Activated naive CD4-positive, alpha-beta T cell treated with anti-CD3 and anti-CD28 coated beads, Interleukin-2, amount 50 U/mL, for 16 hours (primary cell): ENCODE results near the gene NTM.

Experiments
- DNase-seq: peaks from one replicate; pipeline ENCODE4 v3.0.0-alpha.2; 2020

NTM gene

DNA sequence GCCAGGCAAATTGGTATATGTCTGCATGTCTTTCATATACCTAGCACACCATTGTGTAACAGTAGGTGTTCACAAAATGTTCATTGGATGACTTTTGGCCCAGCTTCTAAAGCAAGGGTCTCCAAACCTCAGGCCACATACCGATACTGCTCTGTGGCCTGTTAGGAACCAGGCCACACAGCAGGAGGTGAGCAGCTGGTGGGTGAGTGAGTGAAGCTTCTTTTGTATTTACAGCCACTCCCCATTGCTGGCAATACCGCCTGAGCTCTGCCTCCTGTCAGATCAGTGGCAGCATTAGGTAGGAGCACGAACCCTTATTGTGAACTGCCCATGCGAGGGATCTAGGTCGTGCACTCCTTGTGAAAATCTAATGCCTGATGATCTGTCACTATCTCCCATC, 836.6 kb downstream of the NTM start:
- no peak for DNase-seq

DNA sequence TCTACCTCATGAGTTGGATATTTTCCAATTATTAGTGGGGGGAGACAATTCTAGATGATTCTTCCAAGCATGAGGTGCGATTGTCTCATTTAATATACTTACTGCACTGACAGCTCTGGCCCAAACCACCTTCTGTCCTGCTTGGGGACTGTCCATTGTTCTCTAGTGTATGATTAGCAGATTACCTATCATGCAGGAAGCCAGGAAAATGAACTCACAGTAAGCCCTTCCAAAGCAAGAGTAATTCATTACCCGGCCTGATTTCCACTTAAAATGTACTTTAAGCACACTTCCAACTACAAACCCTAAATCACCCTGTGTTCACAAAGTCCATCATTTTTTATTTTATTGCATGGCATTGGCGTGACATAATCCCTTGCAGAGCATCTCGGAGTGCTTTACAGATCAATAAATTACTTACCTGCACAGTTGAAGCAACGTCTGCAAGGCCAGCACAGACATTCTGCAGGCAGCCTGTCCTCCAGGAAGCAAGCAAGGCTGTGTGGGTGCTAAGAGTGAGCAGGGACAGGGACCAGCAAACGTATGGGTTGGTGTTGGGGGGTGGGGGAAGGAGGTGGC, 838.2 kb downstream of the NTM start:
- DNase-seq: no peak

DNA sequence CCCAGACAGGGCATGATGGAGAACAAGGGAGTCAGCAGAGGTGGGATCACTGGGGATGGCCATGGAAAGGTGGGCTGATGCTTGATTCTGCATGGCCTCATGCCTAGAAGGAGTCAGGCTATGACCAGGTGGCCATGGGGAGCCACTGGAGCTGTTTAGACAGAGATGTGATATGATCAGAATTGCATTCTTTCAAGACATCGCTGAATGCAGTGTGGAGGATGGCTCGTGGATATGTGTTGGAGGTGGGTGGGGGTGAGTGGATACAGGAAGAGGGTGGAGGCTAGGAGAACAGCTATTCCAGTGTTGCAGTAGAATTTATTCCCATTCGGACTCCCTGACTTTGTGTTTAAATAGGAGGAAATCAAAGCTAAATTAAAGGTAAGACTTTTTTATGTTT, 841.1 kb downstream of the NTM start:
- DNase-seq: no peak

DNA sequence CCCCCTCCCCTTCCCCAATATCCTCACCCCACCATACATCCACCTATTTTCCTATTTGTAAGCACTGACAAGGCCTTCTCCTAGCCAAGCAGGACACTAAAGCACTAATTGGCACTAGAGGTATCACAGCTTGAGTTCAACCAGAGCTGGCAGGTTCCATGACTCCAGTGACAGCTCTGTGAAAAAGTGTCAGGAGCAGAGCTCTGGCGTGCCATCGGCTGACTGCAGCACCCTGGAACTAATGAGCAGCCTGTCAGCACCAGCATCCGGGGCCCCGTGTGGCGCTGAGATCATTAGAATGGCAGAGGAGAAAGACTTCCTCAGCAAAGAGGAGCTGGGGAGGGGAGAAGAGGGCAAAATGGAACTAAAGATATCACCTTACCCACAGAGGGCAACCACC, 847.4 kb downstream of the NTM start:
- no peak for DNase-seq

DNA sequence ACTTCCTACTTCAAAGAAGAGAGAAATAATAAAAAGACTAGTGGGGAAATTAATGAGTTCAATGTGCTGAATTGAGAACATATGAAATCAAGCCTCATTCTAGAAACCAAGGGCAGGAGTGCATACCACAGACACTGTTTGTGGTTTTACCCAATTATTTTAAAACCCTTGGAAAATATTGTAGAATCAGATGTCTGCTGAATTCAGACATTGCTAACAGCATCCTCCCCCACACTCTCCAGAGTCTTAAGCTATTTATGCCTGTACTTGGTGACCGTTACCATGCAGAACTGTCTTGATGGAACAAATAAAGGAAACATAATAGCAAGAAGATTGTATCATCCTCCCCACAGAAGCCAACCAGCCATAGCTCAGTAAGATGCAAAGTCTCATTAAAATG, 850.1 kb downstream of the NTM start:
- no peak for DNase-seq

DNA sequence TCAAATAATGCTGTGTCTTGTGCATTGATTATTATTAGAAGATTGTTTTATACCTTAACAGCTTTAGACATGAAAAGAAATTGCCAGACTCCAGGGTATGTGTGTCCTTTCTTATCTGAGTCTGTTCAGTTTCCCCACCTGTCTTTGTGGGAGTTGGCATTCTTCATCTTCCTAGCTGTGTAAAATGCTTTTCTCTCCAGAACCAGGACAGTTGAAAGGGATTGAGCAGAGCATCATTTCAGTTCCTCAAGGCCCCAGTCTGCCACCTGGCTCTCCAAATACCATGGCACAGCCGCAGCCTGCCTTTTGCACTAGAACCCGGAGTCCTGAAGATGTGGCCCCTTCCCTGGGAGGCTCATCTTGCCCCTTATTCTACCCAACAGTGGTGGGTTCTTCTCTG, 851.9 kb downstream of the NTM start:
- DNase-seq: no peak

DNA sequence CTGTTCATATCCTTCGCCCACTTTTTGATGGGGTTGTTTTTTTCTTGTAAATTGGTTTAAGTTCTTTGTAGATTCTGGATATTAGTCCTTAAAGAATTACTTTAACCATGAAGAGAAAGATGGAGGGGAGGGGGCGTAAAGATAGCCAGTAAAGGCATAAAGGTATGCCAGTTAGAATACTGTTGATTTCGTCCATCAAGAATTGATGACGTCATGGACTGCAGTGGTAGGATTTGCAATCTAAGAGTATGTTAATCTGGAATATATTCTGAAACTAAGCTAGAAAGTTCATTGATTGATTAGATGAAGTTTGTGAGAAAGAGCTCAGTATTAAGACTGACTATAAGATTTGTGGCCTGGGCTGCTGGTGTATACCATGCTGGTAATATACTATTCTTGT, 856.1 kb downstream of the NTM start:
- no peak for DNase-seq

DNA sequence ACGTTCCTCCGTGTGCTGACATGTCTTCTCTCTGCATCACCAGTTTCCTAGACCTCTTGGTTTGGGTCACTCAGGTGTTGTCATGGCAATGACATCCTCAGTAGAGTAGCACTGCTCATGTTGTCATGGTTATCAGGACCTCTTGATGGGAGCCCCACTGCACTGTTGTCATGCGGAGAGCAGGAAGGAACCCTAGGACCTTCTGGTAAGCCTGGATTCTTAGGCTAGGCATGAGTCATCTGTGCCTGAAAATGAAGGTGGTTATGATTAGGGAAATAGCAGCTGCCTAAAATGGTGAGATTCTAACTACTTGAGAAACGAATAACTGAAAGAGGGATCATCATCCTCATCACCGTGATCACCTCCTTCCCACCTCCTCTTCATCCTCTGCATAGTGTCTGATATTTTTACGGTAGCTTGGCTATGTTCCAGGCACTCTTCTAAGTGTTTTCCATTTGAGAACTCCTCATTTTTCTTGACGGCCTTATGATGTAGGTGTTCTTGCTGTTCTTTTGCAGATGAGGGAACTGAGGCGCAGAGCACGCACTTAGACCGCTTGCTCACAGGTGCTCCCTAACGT, 858.4 kb downstream of the NTM start:
- DNase-seq: no peak

DNA sequence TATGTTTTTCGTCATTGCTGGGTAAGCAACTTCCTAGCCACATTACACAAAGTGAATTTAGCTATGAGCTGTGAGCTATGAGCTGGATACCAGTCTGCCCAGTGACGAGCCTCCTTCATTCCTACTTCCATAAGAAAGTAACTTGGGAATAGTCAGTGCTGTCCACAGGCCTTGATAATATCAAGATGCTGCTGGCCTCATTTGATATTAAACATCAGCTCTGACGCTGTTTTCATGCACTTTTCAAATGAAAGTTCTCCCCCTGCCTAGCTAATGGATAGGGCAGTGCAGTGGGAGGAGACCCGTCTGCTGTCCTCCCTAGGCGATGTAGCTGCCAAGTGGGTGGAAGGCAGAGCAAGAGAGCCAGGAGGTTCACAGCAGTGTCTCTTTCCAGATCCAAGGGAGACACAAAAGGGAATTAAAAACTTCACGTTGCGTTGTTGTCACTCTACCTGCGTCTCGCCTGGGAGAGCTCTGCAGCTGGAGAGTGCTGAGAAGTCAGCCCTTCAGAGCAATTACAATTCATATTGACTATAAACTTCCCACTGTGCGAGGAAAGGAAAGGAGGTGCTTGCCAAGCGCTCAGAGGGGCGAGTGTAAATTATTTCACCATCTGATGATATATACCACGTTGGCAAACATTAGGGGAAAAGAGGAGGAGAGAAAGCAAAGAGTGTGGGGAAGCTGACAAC, 861.4 kb downstream of the NTM start:
- DNase-seq: no peak

DNA sequence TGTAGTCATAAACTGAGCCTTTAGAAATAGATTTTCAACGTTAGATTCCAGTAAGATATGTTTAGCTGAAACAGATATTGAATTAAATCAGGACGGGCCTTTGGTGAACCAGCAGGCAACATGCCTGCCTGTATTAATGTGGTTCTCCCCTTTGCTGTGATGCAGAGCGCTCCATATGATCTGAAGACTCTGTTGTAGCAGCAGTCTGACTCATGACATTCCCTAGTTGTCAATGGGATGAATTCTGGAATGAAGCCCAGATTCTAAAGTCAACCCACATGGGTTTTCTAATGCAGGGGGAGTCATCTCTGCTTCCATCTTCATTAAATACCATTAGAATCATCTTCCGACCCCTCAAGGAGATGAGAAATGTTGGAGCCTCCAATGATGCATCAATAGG, 864.5 kb downstream of the NTM start:
- no peak for DNase-seq

DNA sequence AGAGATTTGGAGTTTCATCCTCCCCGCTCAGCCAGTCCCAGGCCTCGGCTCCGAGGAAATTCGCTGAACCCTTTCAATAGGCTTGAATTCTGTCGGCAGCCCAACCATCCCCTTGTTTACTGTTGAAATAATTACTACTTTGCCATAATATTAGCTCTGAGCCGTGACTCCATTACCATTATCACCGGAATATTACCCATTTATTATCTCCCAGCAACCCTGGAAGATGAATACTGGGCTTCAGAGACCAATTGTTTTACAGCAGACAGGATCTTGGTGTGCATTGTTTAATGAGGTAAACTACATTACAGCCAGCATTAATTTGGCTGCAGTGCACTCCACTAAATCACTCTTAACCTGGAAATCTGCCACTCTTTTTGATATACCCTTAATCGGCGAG, 867.4 kb downstream of the NTM start:
- no peak for DNase-seq

DNA sequence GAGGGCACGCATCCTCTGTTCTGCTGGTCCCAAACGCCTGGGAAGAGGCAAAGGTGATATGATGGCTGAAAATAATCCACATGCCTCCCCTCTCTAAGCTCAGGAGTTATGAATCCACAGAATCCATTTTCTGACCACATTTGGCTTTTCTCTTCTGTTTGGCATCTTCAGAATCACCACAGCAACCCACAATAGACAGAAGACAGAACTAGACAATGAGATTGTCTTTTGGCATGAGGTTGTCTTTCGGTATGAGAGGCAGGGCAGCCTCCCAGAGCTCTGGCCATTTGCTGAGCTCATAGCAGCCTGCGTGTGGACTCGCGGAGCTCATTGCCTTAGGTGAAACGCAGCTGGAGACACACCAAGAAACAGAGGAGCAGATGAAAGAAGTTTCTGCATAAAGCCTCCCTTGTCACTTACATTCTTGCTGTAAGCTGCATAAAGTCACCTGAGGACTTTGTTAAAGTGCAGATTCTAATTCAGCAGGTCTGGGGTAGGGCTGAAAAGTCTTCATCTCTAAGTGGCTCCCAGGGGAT, 868.0 kb downstream of the NTM start:
- no peak for DNase-seq

DNA sequence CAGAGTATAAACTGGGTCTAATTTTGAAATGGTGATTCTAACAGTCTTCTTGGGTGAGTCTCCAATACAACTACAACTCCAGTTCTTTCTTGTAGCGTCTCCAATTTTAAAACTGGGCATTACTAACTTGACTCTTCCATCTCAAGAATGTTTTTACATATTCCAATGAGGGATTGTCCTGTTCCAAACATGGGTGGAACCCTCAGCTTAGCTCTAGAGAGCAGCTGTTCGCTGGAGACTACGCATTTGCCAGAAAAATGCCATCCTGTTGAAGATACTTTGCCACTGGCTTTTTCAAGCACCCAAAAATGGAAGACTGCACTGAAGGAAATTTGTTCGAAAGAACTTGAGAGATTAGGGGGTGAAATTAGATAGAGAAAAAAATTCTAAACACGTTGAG, 870.0 kb downstream of the NTM start:
- no peak for DNase-seq

DNA sequence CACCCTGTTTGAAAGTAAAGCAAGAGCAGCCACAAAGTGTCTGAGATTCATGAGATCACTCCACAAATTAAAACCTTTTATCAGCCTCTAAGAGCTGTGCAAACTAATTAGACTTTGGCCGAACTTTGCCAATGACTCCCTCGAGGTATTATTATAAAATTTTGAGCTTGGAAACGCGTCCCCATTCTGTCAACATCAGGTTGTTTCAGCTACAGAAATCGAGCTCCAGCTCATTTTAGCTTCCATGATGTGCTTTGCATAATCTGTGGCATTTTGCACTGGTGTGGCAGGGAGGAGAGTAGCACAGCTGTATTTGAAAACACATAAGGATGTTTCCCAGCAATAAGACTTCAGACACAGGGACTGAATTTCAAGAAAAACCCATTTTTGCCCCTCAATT, 872.2 kb downstream of the NTM start:
- no peak for DNase-seq

DNA sequence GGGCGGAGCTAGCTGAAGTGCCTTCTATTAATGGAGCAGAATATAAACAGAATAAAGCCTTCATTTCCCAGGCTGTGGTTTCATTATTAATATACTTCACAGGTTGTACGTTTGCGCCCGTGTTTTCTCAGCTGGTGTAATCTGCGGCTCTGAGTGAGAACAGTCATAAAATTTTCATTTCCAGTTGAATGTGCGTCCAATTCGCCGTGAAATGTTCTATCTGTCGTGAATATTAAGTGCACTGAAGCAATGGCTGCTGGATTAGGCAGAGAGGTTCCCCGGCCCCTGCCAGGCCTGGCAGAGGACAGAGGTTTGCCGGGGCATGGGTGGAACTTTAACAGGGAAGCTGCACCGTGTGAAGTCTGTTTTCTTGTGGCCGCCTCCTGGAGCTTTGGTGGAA, 874.4 kb downstream of the NTM start:
- no peak for DNase-seq

DNA sequence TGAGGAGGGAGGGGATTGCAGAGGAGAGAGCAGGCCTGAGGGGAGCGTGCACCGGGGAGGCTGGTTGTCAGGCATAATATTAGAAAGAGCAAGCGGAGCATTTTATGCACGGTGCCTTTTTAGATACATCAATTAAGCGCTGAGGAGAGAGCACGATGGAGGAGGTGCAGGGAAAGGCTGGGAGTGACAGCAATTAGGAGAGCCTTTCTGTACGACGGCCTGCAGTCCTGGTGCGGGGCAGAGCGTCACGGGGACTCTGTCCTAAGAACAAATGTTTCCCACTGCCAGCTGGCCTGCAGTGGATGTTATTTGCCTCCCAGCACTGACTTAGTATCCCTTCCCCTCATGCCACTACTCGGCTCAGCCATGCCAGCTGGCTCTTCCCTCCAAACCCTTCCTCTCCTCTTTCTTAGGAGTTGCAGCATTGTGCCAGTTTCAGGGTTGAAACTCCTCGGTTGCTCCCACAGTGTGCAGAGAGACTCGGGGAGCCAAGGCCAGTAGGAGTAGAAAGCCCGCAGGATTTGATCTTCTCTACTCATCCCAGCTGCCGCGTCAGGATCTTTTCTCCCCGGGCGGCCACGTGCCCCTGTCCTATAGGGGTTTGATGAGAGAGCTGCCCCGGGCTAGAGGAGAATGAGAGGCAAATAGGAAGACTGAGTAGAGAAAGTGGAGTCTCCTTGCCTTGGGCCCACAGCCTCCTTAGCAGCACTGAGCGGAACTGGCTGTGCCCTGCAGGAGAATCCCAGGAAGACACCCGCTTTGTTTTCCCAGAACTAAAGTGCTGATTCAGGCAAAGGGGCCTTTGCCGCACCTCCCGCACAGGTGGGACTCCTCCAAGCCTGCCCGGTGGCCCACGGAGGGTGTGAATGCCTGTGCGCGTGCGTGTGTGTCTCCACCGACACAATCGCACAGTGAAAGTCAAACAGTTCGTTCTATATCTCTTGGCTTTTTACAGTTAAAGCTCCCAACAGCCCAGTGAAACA, 875.3 kb downstream of the NTM start:
- DNase-seq: no peak

DNA sequence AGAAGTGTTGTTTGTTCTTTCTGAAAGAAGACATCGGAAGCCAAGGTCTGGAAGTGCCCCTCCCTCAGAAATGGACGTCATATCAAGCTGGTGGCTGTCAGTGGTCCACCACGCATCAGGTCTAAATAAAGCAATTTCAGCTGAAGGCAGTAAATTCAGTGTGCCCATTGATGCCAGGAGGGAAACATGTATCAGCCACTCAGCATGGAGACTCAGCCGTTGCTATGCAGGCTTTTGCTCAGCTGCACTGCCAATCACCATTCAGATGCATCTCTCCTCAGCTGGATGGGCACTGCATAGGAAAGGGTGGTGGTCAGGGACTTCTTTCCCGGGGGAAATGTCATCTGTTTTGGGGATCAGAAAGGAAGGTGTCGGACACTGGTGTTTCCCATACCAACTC, 878.2 kb downstream of the NTM start:
- no peak for DNase-seq

DNA sequence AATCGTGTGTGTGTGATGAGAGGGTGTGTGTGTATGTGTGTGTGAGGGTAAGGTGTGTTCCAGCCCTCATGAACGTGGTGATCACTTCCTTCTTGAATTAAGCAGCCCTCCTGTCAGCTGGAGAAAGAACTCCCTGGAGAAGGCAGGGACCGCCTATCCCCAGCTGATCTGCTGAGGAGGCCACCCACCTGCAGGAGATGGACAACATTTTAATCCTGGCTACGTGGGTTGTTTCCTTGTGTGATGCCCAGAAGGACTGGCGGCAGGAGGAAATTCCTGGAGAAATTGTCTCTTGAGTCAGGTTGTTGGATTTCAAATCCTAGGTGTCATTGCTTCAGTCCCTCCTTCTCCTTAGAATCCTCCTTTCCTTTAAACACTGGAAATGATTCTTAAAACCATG, 878.8 kb downstream of the NTM start:
- DNase-seq: no peak

DNA sequence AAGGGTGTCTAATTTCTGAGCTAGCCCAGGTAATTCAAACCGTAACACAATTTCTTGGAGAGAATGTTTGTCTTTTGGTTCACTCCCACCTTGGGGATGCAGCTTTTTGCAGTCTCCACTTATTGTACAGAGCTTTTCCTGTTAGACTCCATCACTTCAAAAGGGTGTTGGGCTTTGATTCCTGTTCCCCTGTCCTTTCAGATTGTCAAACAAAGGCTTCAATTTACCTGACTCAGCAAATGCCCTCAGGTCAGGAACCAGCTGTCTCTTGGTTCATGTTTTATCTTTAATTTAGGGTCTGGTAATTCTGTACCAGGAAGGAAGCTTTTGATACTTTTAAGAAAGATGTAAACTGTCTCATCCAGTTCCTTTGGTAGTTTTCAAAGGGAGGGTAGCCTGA, 880.6 kb downstream of the NTM start:
- no peak for DNase-seq

DNA sequence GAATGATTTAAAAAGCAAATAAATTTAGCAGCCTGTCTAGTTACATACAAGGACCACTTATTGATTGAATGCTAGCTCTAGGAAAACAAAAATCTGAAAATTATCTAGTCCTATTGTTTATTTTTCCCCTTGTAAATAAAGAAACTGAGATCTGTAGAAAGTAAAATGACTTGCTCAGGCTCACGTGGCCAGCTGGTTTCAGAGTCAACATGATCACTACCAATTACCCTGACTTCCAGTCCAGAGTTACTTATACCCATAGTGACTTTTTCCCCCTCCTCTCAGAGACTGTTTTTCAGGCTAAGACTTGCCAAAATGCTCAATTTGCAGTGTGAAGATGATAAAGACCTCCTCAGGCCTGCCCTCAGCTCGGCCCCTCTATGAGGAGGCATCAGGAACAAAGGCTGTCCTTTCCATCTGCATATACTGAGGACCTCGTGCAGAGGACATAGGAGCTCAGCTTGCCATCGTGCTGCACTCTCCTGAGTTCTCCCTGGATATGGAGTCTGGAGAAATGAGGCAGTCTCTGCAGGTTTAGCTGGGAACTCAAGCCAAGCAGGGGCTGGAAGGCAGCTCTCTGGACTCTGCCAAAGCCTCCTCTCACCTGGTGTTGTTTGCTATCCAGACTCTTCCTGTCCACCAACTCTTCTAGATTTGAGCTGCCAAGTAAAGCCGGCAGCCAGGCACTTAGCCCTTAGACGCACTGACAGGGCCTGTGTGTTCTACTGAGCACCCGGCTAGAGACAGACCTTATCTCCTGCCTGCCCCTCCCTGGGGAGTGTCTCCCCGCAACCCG, 883.3 kb downstream of the NTM start:
- DNase-seq: no peak

DNA sequence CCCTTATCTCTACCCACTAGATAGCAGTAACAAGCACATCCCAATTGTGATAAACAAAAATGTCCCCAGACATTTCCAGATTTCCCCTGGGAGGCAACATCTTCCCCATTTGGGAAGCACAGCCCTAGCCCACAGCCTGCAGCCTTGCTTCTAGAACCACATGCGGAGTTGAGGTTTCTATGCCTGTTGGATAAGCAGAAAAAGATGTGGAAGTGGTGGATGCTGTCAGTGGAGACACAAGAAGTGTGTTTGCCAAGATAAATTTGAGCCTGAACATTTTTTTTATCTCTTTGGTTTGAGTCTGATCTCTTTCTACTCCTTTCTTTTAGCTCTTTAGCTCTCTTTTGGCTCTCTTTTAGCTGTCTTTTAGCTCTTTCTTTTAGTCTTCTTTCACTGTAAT, 884.5 kb downstream of the NTM start:
- no peak for DNase-seq

DNA sequence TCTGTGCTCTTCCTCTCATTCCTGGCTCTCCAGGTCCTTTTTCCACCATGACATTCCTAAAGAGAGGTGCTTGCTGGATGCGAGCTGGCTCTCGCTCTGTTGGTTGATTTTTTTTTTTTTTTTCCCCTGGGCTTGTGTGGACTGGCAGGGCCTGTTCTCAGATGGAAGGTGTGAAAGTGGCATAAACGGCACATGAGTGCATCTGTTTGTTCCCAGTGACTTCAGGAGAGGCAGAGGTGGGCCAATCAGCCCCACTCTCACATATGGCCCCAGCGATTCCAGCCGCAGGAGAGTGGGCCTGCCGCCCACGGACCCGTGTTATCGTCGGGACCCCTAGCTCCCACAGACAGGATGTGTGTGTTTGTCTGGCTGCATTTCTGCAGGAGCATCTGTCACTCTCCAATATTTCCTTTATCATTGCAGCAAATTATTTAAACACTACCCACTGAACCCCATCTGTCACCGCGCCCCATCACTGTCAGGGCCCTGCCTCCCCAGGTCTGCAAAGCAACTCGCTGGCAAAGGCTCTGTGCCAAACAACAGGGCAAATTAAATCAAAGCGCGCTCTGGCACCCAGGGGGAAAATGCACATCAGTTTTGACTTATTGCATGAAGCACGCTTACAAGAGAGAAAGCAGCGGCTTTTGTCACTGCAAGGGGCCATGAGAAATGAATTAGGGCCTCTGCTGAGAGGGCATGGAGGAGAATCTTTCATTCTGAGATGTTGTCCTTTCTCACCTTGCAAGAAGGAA, 886.3 kb downstream of the NTM start:
- DNase-seq: no peak
